K562 (cell line): ENCODE measurements around the gene MOCS3. TPM values are rescaled to one million over a fixed set of nuclear protein-coding genes. Genes with fewer than 3 reads are reported as not detected.

Experiments
- ATAC-seq: fragments of 200-7000 bp; cut with Tn5 transposase; 3 replicates; pipeline ENCODE4 v1.9.1; 2020; ENCODE audit warnings: moderate library complexity
- BruUV-seq: library from RNA; stranded (reverse); fragments of 400-500 nt; replicated peaks from 2 replicates; lab custom pipeline; 2021; lab: Mats Ljungman, UMichigan
- CTCF ChIA-PET: fragments of 300-600 bp; formaldehyde crosslinking; extraction: SDS; loops from one replicate; lab custom pipeline; 2021; ENCODE audit warnings: low intra/inter-chr PET ratio; lab: Yijun Ruan, JAX
- POLR2A ChIA-PET: fragments of 300-600, 350-650 bp; sonication (Branson Sonifier 250); formaldehyde crosslinking; extraction: SDS; loops from one replicate; lab custom pipeline; 2021; ENCODE audit warnings: antibody characterized with exemption, inconsistent platforms; lab: Yijun Ruan, JAX
- DNase-seq, 4 experiments: peaks; one replicate each; pipeline versions ENCODE4 v3.0.0 to v3.0.0-alpha.2; 2011 to 2018; ENCODE audit warnings: low spot score in 3 of 4, mixed read lengths in 3 of 4; ENCODE audit errors: extremely low read depth in 1 of 4
- FAIRE-seq: peaks from 2 replicates; lab custom pipeline; 2011; peaks lifted over from hg19 to GRCh38; lab: Jason Lieb, UNC
- H2AFZ ChIP-seq: 2 replicates; pipeline ENCODE4 v1.6.0; 2011; ENCODE audit warnings: low read depth, low read length, control low read depth, inconsistent platforms
- H3K27ac ChIP-seq: fragments of 200-600 bp; 3 replicates; pipeline ENCODE4 v1.8.0; 2011; ENCODE audit warnings: low read depth, mild to moderate bottlenecking, control low read depth, inconsistent platforms, low read length, moderate library complexity, mixed read lengths; ENCODE audit errors: extremely low read depth
- H3K27me3 ChIP-seq, 2 experiments: fragments of 300-600 bp in 1 of 2; 2 replicates in 1 of 2; 3 replicates in 1 of 2; pipeline versions ENCODE4 v1.6.0 to v1.8.0; 2011; ENCODE audit warnings: inconsistent platforms in 2 of 2, low read length in 2 of 2, mild to moderate bottlenecking in 1 of 2, mixed read lengths in 1 of 2, moderate library complexity in 1 of 2; ENCODE audit not compliant: control insufficient read depth in 2 of 2, insufficient read depth in 2 of 2
- H3K36me3 ChIP-seq: fragments of 300-600 bp; 3 replicates; pipeline ENCODE4 v1.8.0; 2011; ENCODE audit warnings: mild to moderate bottlenecking, low read length, inconsistent platforms; ENCODE audit not compliant: control insufficient read depth, insufficient read depth
- H3K4me1 ChIP-seq, 2 experiments: fragments of 200-600 bp in 1 of 2; replicated peaks in 1 of 2; 2 replicates in 1 of 2; 3 replicates in 1 of 2; pipeline versions ENCODE4 v1.5.1 to v1.8.0; 2011; ENCODE audit warnings: inconsistent platforms in 2 of 2, low read length in 2 of 2, mild to moderate bottlenecking in 1 of 2, mixed read lengths in 1 of 2, moderate library complexity in 1 of 2; ENCODE audit not compliant: control insufficient read depth in 2 of 2, insufficient read depth in 2 of 2
- H3K4me2 ChIP-seq: 2 replicates; pipeline ENCODE4 v1.6.1; 2011; ENCODE audit warnings: low read length, control low read depth, inconsistent platforms, mixed read lengths; ENCODE audit not compliant: insufficient read depth
- H3K4me3 ChIP-seq: fragments of 200-600 bp; sonication (generic), shearing (Covaris generic); 2 replicates; pipeline ENCODE4 v1.5.1; 2016; ENCODE audit warnings: control low read depth, inconsistent platforms
- H3K79me2 ChIP-seq: fragments of 200-600 bp; 3 replicates; pipeline ENCODE4 v1.8.0; 2011; ENCODE audit warnings: low read length, inconsistent platforms; ENCODE audit not compliant: control insufficient read depth, insufficient read depth
- H3K9ac ChIP-seq, 2 experiments: 2 replicates each; pipeline versions ENCODE4 v1.6.0 to v1.6.1; 2011; ENCODE audit warnings: low read depth in 2 of 2, low read length in 2 of 2, control low read depth in 1 of 2, inconsistent platforms in 1 of 2, mild to moderate bottlenecking in 1 of 2, mixed read lengths in 1 of 2; ENCODE audit not compliant: insufficient read depth in 1 of 2
- H3K9me1 ChIP-seq: one replicate; pipeline ENCODE4 v1.6.0; 2011; ENCODE audit warnings: inconsistent platforms, mild to moderate bottlenecking, low read length, moderate library complexity; ENCODE audit not compliant: control insufficient read depth, insufficient read depth
- H3K9me3 ChIP-seq: replicated peaks from 2 replicates; pipeline ENCODE4 v1.5.1; 2011; ENCODE audit warnings: low read depth, low read length, inconsistent platforms; ENCODE audit not compliant: control insufficient read depth, insufficient read depth
- H4K20me1 ChIP-seq: replicated peaks from 2 replicates; pipeline ENCODE4 v1.6.1; 2011; ENCODE audit warnings: low read length, inconsistent platforms, mixed read lengths; ENCODE audit not compliant: control insufficient read depth, insufficient read depth
- BCL6 ChIP-seq: fragments of 250-450 bp; sonication (Bioruptor Pico); IDR thresholded peaks from 2 replicates; pipeline ENCODE4 v1.4.0; 2020
- DACH1 ChIP-seq: fragments of 450-650 bp; IDR thresholded peaks from 2 replicates; pipeline ENCODE4 v1.6.1; 2018; ENCODE audit not compliant: partially characterized antibody
- NCOA4 ChIP-seq: fragments of 450-650 bp; IDR thresholded peaks from 2 replicates; pipeline ENCODE4 v1.6.1; 2018; ENCODE audit warnings: mild to moderate bottlenecking; ENCODE audit not compliant: partially characterized antibody
- NFIC ChIP-seq: fragments of 450-650 bp; IDR thresholded peaks from 2 replicates; pipeline ENCODE4 v1.6.1; 2017; ENCODE audit warnings: mild to moderate bottlenecking, inconsistent platforms
- RBM39 ChIP-seq: fragments of 200-400 bp; formaldehyde crosslinking; optimal IDR thresholded peaks from 2 replicates; pipeline ENCODE3; 2018; ENCODE audit warnings: low read depth, low read length
- SIRT6 ChIP-seq: IDR thresholded peaks from one replicate; pipeline ENCODE4 v1.6.1; 2012; ENCODE audit warnings: low read depth, mild to moderate bottlenecking, control low read depth, inconsistent platforms, low read length, moderate library complexity
- SMAD4 ChIP-seq: fragments of 250-450 bp; sonication (Bioruptor Pico); conservative IDR thresholded peaks from 2 replicates; pipeline ENCODE4 v1.8.0; 2021; ENCODE audit warnings: inconsistent platforms, mild to moderate bottlenecking, moderate library complexity
- TCF3 ChIP-seq: sonication (generic); formaldehyde crosslinking; IDR thresholded peaks from 2 replicates; pipeline ENCODE4 v1.4.0; 2020; ENCODE audit warnings: mild to moderate bottlenecking, missing genetic modification reagents
- ZNF174 ChIP-seq: fragments of 250-450 bp; sonication (Bioruptor Pico); IDR thresholded peaks from 2 replicates; pipeline ENCODE4 v1.4.0; 2020; ENCODE audit warnings: mild to moderate bottlenecking
- ZNF347 ChIP-seq: fragments of 450-650 bp; formaldehyde crosslinking; IDR thresholded peaks from 2 replicates; pipeline ENCODE4 v1.4.0; 2020; ENCODE audit warnings: low read depth, mild to moderate bottlenecking, moderate library complexity
- WGBS: fragments of 100-300 bp; shearing (Covaris generic); methylation state at CpG from one replicate; pipeline ENCODE4 v1.1.6; 2016; ENCODE audit warnings: low coverage, mixed read lengths; ENCODE audit not compliant: insufficient coverage; ENCODE audit errors: missing lambda C conversion rate; 5-methylcytosine and 5-hydroxymethylcytosine counted together
- in situ Hi-C: fragments of 300-500 bp; cut with MboI; formaldehyde crosslinking; loops from 4 replicates; pipeline ENCODE4 v1.15.0; 2018; ENCODE audit warnings: inconsistent platforms, mixed read lengths
- intact Hi-C: fragments of 100-400 bp; cut with micrococcal nuclease; formaldehyde crosslinking; loops from 2 replicates; pipeline ENCODE4 v1.14.2; 2022
- polyA plus RNA-seq, 8 experiments: library from polyadenylated mRNA; depleted of rRNA in 4 of 8; stranded (reverse) in 5 of 8; unstranded in 3 of 8; fragments of >200 nt; fragmentation: Nextera tagmentation in 2 of 8; fragmentation: Illumina TruSeq in 1 of 8; extraction: Ambion mirVana in 2 of 8; extraction: Trizol in 1 of 8; gene quantifications; 2 replicates each; pipeline versions ENCODE4 v1.2.1 to v1.2.3, GENCODE V29; 2011 to 2014; ENCODE audit warnings: inconsistent platforms in 1 of 8, missing spikeins in 1 of 8
- total RNA-seq, 7 experiments: library from RNA; depleted of rRNA in 6 of 7; stranded (reverse); fragments of >200 nt in 6 of 7; fragmentation: Illumina TruSeq in 2 of 7; extraction: Trizol in 2 of 7; gene quantifications; 2 replicates each; pipeline versions ENCODE4 v1.2.1 to v1.2.3, GENCODE V29; 2011 to 2021; ENCODE audit warnings: low replicate concordance in 1 of 7
- TF ChIP-seq, protein P1 (sequence below): fragments of 450-650 bp; IDR thresholded peaks from 2 replicates; pipeline ENCODE4 v1.6.1; 2016; ENCODE audit warnings: missing biosample characterization, missing genetic modification characterization
- TF ChIP-seq, protein P2 (sequence below): sonication (generic); formaldehyde crosslinking; IDR thresholded peaks from 2 replicates; pipeline ENCODE4 v1.8.1; 2023; ENCODE audit warnings: mild to moderate bottlenecking, missing genetic modification reagents

Gene MOCS3
- total and polyA plus RNA-seq, 9 of the 15 experiments (the other 6 are each of a cell fraction or from before 2014, with no cell fraction given): 0.70 to 6.2 (median 2.9) TPM

DNA sequence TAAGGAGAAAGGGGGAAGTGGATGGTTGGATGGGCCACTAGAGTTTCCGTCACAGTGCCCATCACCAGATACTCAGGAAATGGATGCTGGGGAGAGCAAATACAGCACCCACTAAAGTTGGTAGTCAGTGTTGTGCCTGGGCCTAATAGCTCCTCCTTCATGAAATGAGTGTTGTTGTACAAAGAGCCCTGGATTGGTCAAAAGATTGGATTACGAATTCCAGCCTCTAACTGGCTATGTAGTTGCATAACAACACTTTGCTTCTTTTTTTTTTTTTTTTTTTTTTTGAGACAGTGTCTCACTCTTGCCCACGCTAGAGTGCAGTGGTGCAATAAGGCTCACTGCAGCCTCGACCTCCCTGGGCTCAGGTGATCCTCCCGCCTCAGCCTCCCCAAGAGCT, 36.9 kb downstream of the MOCS3 start:
- Histone ChIP-seq H2AFZ (no peak overlapping the region), H3K27me3 (peaks cover 11 to 45% of the 10 kb centered on the region in 2 experiments; a peak in 4 of 5 replicates), H3K4me1 (0 out of 5 replicates have a peak, but pooled peaks cover 0 to 5% of the 10 kb centered on the region in 2 experiments), H3K4me3 (no peak overlapping the region), H3K9me3 (no peaks in the 10 kb centered on the region), H3K9ac (no peak overlapping the region), H3K36me3 (no peaks in the 10 kb centered on the region), H3K4me2 (no peak overlapping the region), H3K79me2 (no peaks in the 10 kb centered on the region), H3K27ac (no peak overlapping the region), H4K20me1 (no peaks in the 10 kb centered on the region; the same call in 1 of the 2 replicates), H3K9me1 (no peaks in the 10 kb centered on the region)
- WGBS: 4% methylated on average over 5 of the region's 5 CpGs
- ChIA-PET CTCF (no interaction called here), POLR2A (no interaction called here)
- BruUV-seq: no TSS peak
- no peak for ATAC-seq
- FAIRE-seq: no peak
- intact Hi-C loops (no loop called here), in situ Hi-C loops (loop anchor here (25.0 kb wide), 1 partner anchor 1092 kb away; no protein-coding TSS in a partner anchor)
- TF ChIP-seq NCOA4 (no peak), BCL6 (CRISPR knock-in tag) (no peak), TCF3 (CRISPR knock-in tag) (no peak), NFIC (no peak), DACH1 (no peak), ZNF347 (CRISPR knock-in tag) (no peak), ZNF174 (no peak), RBM39 (no peak), SIRT6 (no peak), SMAD4 (CRISPR knock-in tag) (no peak)
- TF ChIP-seq, protein P1, sequence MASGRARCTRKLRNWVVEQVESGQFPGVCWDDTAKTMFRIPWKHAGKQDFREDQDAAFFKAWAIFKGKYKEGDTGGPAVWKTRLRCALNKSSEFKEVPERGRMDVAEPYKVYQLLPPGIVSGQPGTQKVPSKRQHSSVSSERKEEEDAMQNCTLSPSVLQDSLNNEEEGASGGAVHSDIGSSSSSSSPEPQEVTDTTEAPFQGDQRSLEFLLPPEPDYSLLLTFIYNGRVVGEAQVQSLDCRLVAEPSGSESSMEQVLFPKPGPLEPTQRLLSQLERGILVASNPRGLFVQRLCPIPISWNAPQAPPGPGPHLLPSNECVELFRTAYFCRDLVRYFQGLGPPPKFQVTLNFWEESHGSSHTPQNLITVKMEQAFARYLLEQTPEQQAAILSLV (tag): no peak
- TF ChIP-seq, protein P2, sequence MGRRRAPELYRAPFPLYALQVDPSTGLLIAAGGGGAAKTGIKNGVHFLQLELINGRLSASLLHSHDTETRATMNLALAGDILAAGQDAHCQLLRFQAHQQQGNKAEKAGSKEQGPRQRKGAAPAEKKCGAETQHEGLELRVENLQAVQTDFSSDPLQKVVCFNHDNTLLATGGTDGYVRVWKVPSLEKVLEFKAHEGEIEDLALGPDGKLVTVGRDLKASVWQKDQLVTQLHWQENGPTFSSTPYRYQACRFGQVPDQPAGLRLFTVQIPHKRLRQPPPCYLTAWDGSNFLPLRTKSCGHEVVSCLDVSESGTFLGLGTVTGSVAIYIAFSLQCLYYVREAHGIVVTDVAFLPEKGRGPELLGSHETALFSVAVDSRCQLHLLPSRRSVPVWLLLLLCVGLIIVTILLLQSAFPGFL: no peak
- DNase-seq: no peak
